Upper lobe of left lung (tissue), 6 donors: ENCODE measurements around the gene SNRNP70. TPM values are rescaled to one million over a fixed set of nuclear protein-coding genes. Genes with fewer than 3 reads are reported as not detected.
"Not testable (repeated sequence)": the region's sequence is repeated elsewhere in the genome, so short reads cannot be mapped to it uniquely, and the experiment has no call there.

Experiments used
- ATAC-seq, 2 donors: fragments of 200-7000 bp; cut with Tn5 transposase; one replicate each; pipeline ENCODE4 v1.9.1; 2022; ENCODE audit warnings: mild to moderate bottlenecking in 2 of 2, moderate library complexity in 2 of 2; ENCODE audit not compliant: low FRiP score in 2 of 2
- DNase-seq, 2 donors: peaks; one replicate each; pipeline ENCODE4 v3.0.0-alpha.2; 2019 to 2020
- H3K27ac ChIP-seq, 4 donors: fragments of 200-600 bp; sonication (generic); one replicate each; pipeline ENCODE4 v1.5.1; 2016 to 2019
- H3K27me3 ChIP-seq, 4 donors: fragments of 200-600 bp; sonication (generic); one replicate each; pipeline ENCODE4 v1.5.1; 2017 to 2019
- H3K36me3 ChIP-seq, 4 donors: fragments of 200-600 bp; sonication (generic); one replicate each; pipeline ENCODE4 v1.5.1; 2016 to 2019
- H3K4me1 ChIP-seq, 4 donors: fragments of 200-600 bp; sonication (generic); one replicate each; pipeline ENCODE4 v1.5.1; 2018 to 2019
- H3K4me3 ChIP-seq, 4 donors: fragments of 200-600 bp; sonication (generic); one replicate each; pipeline ENCODE4 v1.5.1; 2017 to 2019; ENCODE audit warnings: mild to moderate bottlenecking in 2 of 4, moderate library complexity in 1 of 4
- H3K9me3 ChIP-seq, 4 donors: fragments of 200-600 bp; sonication (generic); one replicate each; pipeline ENCODE4 v1.5.1; 2018 to 2019
- CTCF ChIP-seq, 6 experiments: fragments of 450-650 bp in 4 of 6; fragments of 200-600 bp in 2 of 6; sonication (generic) in 2 of 6; IDR thresholded peaks; one replicate each; pipeline ENCODE4 v1.5.1; 2016 to 2019; ENCODE audit warnings: antibody characterized with exemption in 6 of 6
- EP300 ChIP-seq, 4 donors: sonication (generic); formaldehyde crosslinking; IDR thresholded peaks; one replicate each; pipeline ENCODE4 v1.5.1; 2017; ENCODE audit warnings: antibody characterized with exemption in 4 of 4, control low read depth in 2 of 4
- POLR2A ChIP-seq, 4 donors: fragments of 450-650 bp; IDR thresholded peaks; one replicate each; pipeline ENCODE4 v1.5.1; 2016 to 2017; ENCODE audit warnings: antibody characterized with exemption in 4 of 4, mild to moderate bottlenecking in 2 of 4
- POLR2AphosphoS5 ChIP-seq, 2 donors: sonication (generic); formaldehyde crosslinking; IDR thresholded peaks; one replicate each; pipeline ENCODE4 v1.5.1; 2017; ENCODE audit warnings: antibody characterized with exemption in 2 of 2
- whole genome bisulfite sequencing, 2 donors: methylation state at CpG; one replicate each; pipeline ENCODE4 v1.1.5; 2017 to 2018; 5-methylcytosine and 5-hydroxymethylcytosine counted together
- total RNA-seq, 6 donors: library from RNA; depleted of rRNA in 4 of 6; stranded (reverse); fragments of >200 nt in 4 of 6; gene quantifications; one replicate each; pipeline versions ENCODE4 v1.1.0 to v1.2.1, GENCODE V29; 2016 to 2021
- donor health status: DM: no; HTN: no; CAD: no; lungs with moderate emphysema.
- donor health status: DM: no; HTN: yes; CAD: no; lungs with severe emphysema.

The SNRNP70 gene
- total RNA-seq, 6 donors from 2014 or later = 147 to 1,500 (median 176) TPM

GRCh38 chr19:49119411-49120324 lies 34.4 kb downstream of the SNRNP70 start, which contains the start of gene PPFIA3:
TSS of gene PPFIA3 (plus strand) at chr19:49119544. CDS start at chr19:49127874, 8,330 bp downstream.
- peaks cover 27 to 38% (median 30%) of the 10 kb centered on the region in 4 donors for H3K4me1 ChIP-seq
- peak within 1 kb of the TSS; percentile 58 to 75 (median 65) for H3K4me3 ChIP-seq
- no peaks in the 10 kb centered on the region for H3K9me3 ChIP-seq
- no peaks in the 10 kb centered on the region for H3K36me3 ChIP-seq
- peak within 1 kb of the TSS; percentile 93 to 94 (median 94) for H3K27ac ChIP-seq
- ATAC-seq (peak; percentile 60 to 73), DNase-seq (peak; percentile 68 to 94)
- H3K27me3 ChIP-seq = no peaks in the 10 kb centered on the region
- TF ChIP-seq POLR2A (IDR thresholded peaks at IDR 0.05) = no peak
- TF ChIP-seq EP300 (IDR thresholded peaks at IDR 0.05) = no peak
- WGBS, 2 donors = 2% methylated on average over 21 of the region's 90 CpGs; no CpG with 5 or more reads in 1 of the 2 donors

DNA sequence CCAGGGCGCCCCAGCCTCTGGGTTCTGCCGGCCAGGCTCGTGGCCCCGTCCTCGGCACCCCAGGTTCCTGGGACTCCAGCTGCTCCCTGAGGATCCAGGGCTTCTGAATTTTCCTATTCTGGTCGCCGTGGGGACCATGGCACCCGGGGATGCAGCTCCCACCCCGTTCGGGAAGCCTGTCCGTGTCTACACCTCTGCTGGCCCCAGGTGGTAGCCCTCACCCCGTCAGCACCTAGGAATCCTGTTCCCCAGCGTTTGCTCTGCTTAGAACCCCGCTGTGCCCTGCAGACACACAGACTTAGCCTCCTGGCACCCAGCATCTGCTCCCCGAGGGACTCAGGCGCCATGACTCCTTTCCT lies 35.1 kb downstream of the SNRNP70 start:
- ATAC-seq = no peak
- no peak for DNase-seq
- peaks cover 22 to 31% (median 28%) of the 10 kb centered on the region in 4 donors for H3K4me1 ChIP-seq
- WGBS, 2 donors = 14 to 50% methylated on average over 3 to 14 of the region's 16 CpGs
- no peaks in the 10 kb centered on the region for H3K36me3 ChIP-seq
- H3K9me3 ChIP-seq = no peaks in the 10 kb centered on the region
- peak overlapping the region in 1 of 4 donors; percentile 94 for H3K27ac ChIP-seq
- H3K4me3 ChIP-seq = peak overlapping the region in 3 of 4 donors; percentile 58 to 72 (median 58)
- H3K27me3 ChIP-seq = no peaks in the 10 kb centered on the region
- TF ChIP-seq CTCF (IDR thresholded peaks at IDR 0.05) = no peak
- no peak for TF ChIP-seq POLR2A (IDR thresholded peaks at IDR 0.05)
- TF ChIP-seq EP300 (IDR thresholded peaks at IDR 0.05) = no peak
- no peak for TF ChIP-seq POLR2AphosphoS5 (IDR thresholded peaks at IDR 0.05)

GRCh38 chr19:49120868-49121267 lies 35.6 kb downstream of the SNRNP70 start:
- ATAC-seq = no peak
- no peaks in the 10 kb centered on the region for H3K9me3 ChIP-seq
- H3K27ac ChIP-seq = no peak overlapping the region
- no peaks in the 10 kb centered on the region for H3K27me3 ChIP-seq
- no peaks in the 10 kb centered on the region for H3K36me3 ChIP-seq
- no peak for TF ChIP-seq POLR2AphosphoS5 (IDR thresholded peaks at IDR 0.05)
- peaks cover 22 to 29% (median 28%) of the 10 kb centered on the region in 4 donors for H3K4me1 ChIP-seq
- 95 to 98% methylated on average over 2 of the region's 2 CpGs for WGBS, 2 donors
- DNase-seq = no peak
- H3K4me3 ChIP-seq = no peak overlapping the region

DNA sequence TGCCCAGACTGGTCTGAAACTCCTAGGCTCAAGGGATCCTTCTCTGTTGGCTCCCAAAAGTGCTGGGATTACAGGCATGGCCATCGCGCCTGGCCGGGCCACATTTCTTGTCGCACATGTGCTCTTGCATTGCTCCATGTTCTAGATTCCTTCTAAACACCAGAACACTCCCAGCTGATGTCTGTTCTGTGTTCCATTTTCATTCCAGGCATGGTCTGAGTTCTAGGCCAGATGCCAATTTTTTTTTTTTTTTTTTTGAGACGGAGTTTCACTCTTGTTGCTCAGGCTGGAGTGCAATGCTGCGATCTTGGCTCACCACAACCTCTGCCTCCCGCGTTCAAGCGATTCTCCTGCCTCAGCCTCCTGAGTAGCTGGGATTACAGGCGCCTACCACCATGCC lies 36.6 kb downstream of the SNRNP70 start:
- not testable (repeated sequence) for DNase-seq, H3K27me3 ChIP-seq, H3K36me3 ChIP-seq, ATAC-seq, H3K9me3 ChIP-seq, H3K27ac ChIP-seq, H3K4me3 ChIP-seq
- WGBS, 2 donors = 75 to 79% methylated on average over 10 of the region's 10 CpGs
- peaks cover 22 to 29% (median 25%) of the 10 kb centered on the region in 4 donors for H3K4me1 ChIP-seq

DNA sequence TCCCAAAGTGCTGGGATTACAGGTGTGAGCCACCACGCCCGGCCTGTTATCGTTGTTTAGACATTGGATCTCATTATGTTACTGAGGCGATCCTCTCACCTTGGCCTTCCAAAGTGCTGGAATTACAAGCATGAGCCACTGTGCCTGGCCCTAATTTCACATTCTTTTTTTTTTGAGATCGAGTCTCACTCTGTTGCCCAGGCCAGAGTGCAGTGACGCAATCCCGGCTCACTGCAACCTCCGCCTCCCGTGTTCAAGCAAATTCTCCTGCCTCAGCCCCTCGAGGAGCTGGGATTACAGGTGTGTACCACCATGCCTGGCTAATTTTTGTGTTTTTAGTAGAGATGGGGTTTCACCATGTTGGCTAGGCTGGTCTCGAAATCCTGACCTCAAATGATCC lies 38.0 kb downstream of the SNRNP70 start:
- not testable (repeated sequence) for H3K27me3 ChIP-seq, H3K9me3 ChIP-seq, DNase-seq, H3K27ac ChIP-seq, ATAC-seq, H3K4me3 ChIP-seq, H3K36me3 ChIP-seq
- WGBS, 2 donors = 87% methylated on average over 11 of the region's 11 CpGs
- H3K4me1 ChIP-seq = peaks cover 12 to 29% (median 24%) of the 10 kb centered on the region in 4 donors

- 43 to 57% methylated on average over 21 to 22 of the region's 23 CpGs for WGBS, 2 donors
- DNase-seq (no peak), ATAC-seq (no peak)
- Histone ChIP-seq H3K9me3 (no peaks in the 10 kb centered on the region), H3K4me3 (no peak overlapping the region), H3K27me3 (no peaks in the 10 kb centered on the region), H3K27ac (no peak overlapping the region), H3K4me1 (peaks cover 8 to 25% (median 16%) of the 10 kb centered on the region in 4 donors), H3K36me3 (no peaks in the 10 kb centered on the region)
- TF ChIP-seq CTCF (IDR thresholded peaks at IDR 0.05) = no peak
Measured at GRCh38 chr19:49125025-49125731, 39.9 kb downstream of the SNRNP70 start.
